ENCODE results near the gene DBX1. TPM values are rescaled to one million over a fixed set of nuclear protein-coding genes. Genes with fewer than 3 reads are reported as not detected.
A peak's percentile ranks its signal among the peaks of the same experiment; 100 is the strongest.

DBX1 gene
- total RNA-seq, 4 donors from 2014 or later, result not detected

DNA sequence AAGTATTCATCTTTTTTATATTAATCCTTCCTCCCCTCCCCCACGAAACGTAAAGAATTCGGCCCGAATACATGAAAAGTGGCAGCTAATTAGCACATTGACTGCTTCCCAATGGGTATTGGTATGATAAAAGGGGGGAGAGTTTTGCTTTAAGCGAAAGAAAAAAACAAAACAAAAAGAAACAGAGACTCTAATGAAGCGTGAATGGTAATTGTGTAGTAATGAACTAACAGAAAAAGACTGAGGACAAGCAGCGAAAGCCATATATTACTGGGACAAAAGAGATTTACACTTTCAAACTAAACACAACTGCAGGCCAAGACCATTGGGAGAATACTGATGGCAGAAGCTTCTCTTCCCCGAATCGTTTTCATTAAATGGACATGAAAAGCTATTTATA is 2.5 kb downstream of the DBX1 start:
- Histone ChIP-seq H3K9me3 (peaks cover 0 to 8% (median 0%) of the 10 kb centered on the region in 3 donors), H3K27me3 (peaks cover 97% of the 10 kb centered on the region), H3K27ac (no peak overlapping the region), H3K4me3 (no peak overlapping the region), H3K4me1 (peaks cover 0 to 33% (median 4%) of the 10 kb centered on the region in 3 donors), H3K36me3 (no peaks in the 10 kb centered on the region)
- WGBS, 2 donors (ENCODE audit: low coverage in 1 of 2), result 7% methylated on average over 7 to 9 of the region's 9 CpGs
- TF ChIP-seq POLR2A (IDR thresholded peaks at IDR 0.05) (no peak), EP300 (IDR thresholded peaks at IDR 0.05) (no peak), POLR2AphosphoS5 (IDR thresholded peaks at IDR 0.05) (no peak)
- TF ChIP-seq, protein P1, sequence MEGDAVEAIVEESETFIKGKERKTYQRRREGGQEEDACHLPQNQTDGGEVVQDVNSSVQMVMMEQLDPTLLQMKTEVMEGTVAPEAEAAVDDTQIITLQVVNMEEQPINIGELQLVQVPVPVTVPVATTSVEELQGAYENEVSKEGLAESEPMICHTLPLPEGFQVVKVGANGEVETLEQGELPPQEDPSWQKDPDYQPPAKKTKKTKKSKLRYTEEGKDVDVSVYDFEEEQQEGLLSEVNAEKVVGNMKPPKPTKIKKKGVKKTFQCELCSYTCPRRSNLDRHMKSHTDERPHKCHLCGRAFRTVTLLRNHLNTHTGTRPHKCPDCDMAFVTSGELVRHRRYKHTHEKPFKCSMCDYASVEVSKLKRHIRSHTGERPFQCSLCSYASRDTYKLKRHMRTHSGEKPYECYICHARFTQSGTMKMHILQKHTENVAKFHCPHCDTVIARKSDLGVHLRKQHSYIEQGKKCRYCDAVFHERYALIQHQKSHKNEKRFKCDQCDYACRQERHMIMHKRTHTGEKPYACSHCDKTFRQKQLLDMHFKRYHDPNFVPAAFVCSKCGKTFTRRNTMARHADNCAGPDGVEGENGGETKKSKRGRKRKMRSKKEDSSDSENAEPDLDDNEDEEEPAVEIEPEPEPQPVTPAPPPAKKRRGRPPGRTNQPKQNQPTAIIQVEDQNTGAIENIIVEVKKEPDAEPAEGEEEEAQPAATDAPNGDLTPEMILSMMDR (IDR thresholded peaks at IDR 0.05), result no peak
- ATAC-seq, result no peak

DNA sequence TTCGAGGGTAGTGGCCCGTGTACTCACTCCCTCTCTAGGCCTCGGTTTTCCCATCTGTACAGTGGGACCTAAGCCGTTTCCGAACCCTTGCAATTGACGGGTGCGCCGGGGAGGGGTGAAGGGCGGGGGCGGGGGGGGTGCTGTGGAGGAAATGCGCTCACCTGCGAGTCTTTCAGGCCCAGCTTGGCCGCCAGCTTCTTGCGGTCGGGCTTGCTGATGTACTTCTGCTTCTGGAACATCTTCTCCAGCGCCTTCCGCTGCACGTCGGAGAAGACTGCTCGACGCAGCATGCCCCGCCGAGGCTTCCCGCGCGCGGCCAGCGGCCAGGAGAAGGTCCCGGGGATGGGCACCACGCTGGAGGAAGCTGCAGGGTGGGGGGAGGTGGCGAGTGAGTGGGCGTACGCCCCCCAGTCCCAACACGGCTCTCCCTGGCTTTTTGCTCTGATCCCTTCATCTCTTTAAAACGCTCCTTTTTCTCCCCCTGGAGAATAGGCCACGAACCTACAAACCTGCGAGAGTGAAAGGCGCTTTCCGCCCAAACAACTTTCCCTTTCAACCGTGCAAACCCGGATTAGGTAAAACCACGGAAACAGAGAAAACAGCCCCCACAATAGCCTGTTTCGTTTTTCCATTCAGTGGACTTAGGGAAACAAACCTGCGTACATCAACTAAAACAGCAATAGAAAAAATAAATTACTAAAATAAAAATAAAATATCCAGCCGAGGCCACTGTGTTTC is 3.2 kb downstream of the DBX1 start:
- Histone ChIP-seq H3K27me3 (peaks cover 91% of the 10 kb centered on the region), H3K36me3 (no peaks in the 10 kb centered on the region), H3K9me3 (peaks cover 0 to 8% (median 0%) of the 10 kb centered on the region in 3 donors), H3K4me1 (peaks cover 0 to 26% (median 3%) of the 10 kb centered on the region in 3 donors), H3K27ac (no peak overlapping the region), H3K4me3 (peak overlapping the region in 1 of 2 donors; percentile 33)
- no peak for ATAC-seq
- 1 to 2% methylated on average over 5 to 14 of the region's 45 CpGs for WGBS, 2 donors (ENCODE audit: low coverage in 1 of 2)
- TF ChIP-seq EP300 (IDR thresholded peaks at IDR 0.05) (no peak), POLR2A (IDR thresholded peaks at IDR 0.05) (no peak), POLR2AphosphoS5 (IDR thresholded peaks at IDR 0.05) (no peak)
- TF ChIP-seq, protein P1 (IDR thresholded peaks at IDR 0.05), result no peak

DNA sequence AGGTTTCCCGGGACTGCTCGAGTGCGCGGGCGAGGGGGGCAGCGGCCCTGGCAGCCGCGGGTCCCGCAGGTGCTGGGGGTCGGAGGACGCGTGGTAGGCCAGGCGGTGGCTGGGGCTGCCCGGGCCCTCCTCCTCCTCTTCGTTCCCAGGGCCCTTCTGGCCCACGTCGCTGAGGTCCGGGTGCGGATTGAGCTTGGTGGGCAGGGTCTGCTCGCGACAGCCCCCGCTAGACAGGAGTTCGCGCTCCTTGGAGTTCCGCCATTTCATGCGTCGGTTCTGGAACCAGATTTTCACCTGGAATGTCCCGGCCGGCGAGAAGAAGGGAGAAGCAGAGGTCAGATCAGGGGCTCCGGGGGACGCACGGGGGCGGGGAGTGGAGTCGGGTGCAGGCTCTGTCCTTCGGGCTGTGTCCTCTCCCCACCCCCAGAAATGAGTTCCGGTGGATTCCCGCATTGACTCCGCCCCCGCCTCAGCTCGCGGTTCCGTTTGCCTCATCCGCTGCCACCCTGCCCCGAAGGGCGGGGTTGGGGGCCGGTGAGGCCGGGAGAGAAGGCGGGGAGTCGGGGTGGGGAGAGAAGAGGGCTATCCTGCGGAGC is 3.9 kb downstream of the DBX1 start:
- H3K4me3 ChIP-seq, result peak overlapping the region in 1 of 2 donors; percentile 33

DNA sequence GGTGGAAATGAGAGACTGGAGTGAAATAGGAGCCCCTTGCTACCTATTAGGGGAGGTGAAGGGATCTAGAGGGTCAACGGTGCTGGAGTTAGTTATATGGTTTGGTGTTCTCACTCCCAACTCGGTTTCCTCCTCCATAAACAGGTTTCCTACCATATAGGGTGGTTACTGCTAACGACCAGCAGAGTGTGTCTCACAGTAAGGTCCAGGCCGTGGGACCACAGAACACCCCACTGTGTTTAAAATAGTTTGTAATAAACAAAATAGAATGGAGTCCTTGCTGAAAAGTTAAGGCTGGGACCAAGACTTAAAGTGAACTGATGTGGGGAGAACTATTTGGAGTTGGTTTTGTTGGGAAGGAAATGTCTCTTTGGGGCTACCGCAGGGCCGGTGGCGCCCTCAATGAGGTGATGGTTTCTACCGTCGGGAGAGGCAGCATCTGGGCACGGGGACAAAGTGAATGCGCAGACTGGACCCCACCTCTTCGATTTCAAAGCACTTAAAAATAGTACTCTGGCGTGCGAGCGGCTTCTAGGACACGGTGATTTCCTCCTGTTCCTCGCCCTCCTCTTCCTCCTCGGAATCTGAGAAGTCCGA is 4.5 kb downstream of the DBX1 start:
- TF ChIP-seq POLR2A (IDR thresholded peaks at IDR 0.05) (no peak), EP300 (IDR thresholded peaks at IDR 0.05) (no peak), POLR2AphosphoS5 (IDR thresholded peaks at IDR 0.05) (no peak)
- TF ChIP-seq, protein P1 (IDR thresholded peaks at IDR 0.05), result no peak
- WGBS, 2 donors (ENCODE audit: low coverage in 1 of 2), result 8% methylated on average over 9 to 11 of the region's 19 CpGs
- ATAC-seq, result no peak
- peaks cover 78% of the 10 kb centered on the region for H3K27me3 ChIP-seq
- H3K4me1 ChIP-seq, result peaks cover 0 to 24% (median 3%) of the 10 kb centered on the region in 3 donors
- no peaks in the 10 kb centered on the region for H3K36me3 ChIP-seq
- H3K4me3 ChIP-seq, result no peak overlapping the region
- no peak overlapping the region for H3K27ac ChIP-seq
- H3K9me3 ChIP-seq, result peaks cover 0 to 8% (median 0%) of the 10 kb centered on the region in 3 donors

More for the DNA sequence above, 3.9 kb downstream of the DBX1 start:
- no peak for TF ChIP-seq POLR2A (IDR thresholded peaks at IDR 0.05)
- TF ChIP-seq POLR2AphosphoS5 (IDR thresholded peaks at IDR 0.05), result no peak
- no peak for TF ChIP-seq EP300 (IDR thresholded peaks at IDR 0.05)
- TF ChIP-seq, protein P1 (IDR thresholded peaks at IDR 0.05), result no peak
- ATAC-seq, result no peak
- WGBS, 2 donors (ENCODE audit: low coverage in 1 of 2), result no CpG with 5 or more reads among the region's 51 CpGs
- H3K27ac ChIP-seq, result no peak overlapping the region
- H3K36me3 ChIP-seq, result no peaks in the 10 kb centered on the region
- H3K27me3 ChIP-seq, result peaks cover 84% of the 10 kb centered on the region
- H3K9me3 ChIP-seq, result peaks cover 0 to 8% (median 0%) of the 10 kb centered on the region in 3 donors
- H3K4me1 ChIP-seq, result peaks cover 0 to 24% (median 3%) of the 10 kb centered on the region in 3 donors
